WERI-Rb-1 (cell line): ENCODE data around the gene ELOVL2.
A peak's percentile ranks its signal among the peaks of the same experiment; 100 is the strongest.

Experiments
- DNase-seq: peaks from one replicate; pipeline ENCODE4 v3.0.0-alpha.2; 2020
- H3K27ac ChIP-seq: fragments of 250-450 bp; sonication (Bioruptor Pico); 2 replicates; pipeline ENCODE4 v1.5.1; 2020; ENCODE audit warnings: mild to moderate bottlenecking, moderate library complexity
- H3K27me3 ChIP-seq: fragments of 250-450 bp; sonication (Bioruptor Pico); 2 replicates; pipeline ENCODE4 v1.5.1; 2021; ENCODE audit warnings: mild to moderate bottlenecking, low read depth, moderate library complexity; ENCODE audit not compliant: insufficient read depth, severe bottlenecking
- H3K36me3 ChIP-seq: fragments of 250-450 bp; sonication (Bioruptor Pico); 2 replicates; pipeline ENCODE4 v1.5.1; 2020; ENCODE audit warnings: mild to moderate bottlenecking, moderate library complexity
- H3K4me3 ChIP-seq: 2 replicates; pipeline ENCODE4 v1.5.1; 2011; ENCODE audit warnings: low read depth, mild to moderate bottlenecking, control low read depth, low read length
- H3K9me3 ChIP-seq: fragments of 250-450 bp; sonication (Bioruptor Pico); 2 replicates; pipeline ENCODE4 v1.5.1; 2021; ENCODE audit warnings: mild to moderate bottlenecking, moderate library complexity; ENCODE audit not compliant: severe bottlenecking
- TF ChIP-seq, protein P1 (sequence below): IDR thresholded peaks from 2 replicates; pipeline ENCODE4 v1.5.1; 2011; ENCODE audit warnings: low read depth, mild to moderate bottlenecking, control low read depth, inconsistent platforms, low read length

The ELOVL2 gene

GRCh38 chr6:11036351-11036740 lies 7.8 kb downstream of the ELOVL2 start:
- no peaks in the 10 kb centered on the region for H3K9me3 ChIP-seq
- no peak overlapping the region for H3K4me3 ChIP-seq
- H3K36me3 ChIP-seq: no peaks in the 10 kb centered on the region; the same call in 1 of the 2 replicates
- H3K27me3 ChIP-seq: no peaks in the 10 kb centered on the region
- H3K27ac ChIP-seq: peak overlapping the region; percentile 26
- TF ChIP-seq, protein P1, sequence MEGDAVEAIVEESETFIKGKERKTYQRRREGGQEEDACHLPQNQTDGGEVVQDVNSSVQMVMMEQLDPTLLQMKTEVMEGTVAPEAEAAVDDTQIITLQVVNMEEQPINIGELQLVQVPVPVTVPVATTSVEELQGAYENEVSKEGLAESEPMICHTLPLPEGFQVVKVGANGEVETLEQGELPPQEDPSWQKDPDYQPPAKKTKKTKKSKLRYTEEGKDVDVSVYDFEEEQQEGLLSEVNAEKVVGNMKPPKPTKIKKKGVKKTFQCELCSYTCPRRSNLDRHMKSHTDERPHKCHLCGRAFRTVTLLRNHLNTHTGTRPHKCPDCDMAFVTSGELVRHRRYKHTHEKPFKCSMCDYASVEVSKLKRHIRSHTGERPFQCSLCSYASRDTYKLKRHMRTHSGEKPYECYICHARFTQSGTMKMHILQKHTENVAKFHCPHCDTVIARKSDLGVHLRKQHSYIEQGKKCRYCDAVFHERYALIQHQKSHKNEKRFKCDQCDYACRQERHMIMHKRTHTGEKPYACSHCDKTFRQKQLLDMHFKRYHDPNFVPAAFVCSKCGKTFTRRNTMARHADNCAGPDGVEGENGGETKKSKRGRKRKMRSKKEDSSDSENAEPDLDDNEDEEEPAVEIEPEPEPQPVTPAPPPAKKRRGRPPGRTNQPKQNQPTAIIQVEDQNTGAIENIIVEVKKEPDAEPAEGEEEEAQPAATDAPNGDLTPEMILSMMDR: no peak
- DNase-seq: no peak

DNA sequence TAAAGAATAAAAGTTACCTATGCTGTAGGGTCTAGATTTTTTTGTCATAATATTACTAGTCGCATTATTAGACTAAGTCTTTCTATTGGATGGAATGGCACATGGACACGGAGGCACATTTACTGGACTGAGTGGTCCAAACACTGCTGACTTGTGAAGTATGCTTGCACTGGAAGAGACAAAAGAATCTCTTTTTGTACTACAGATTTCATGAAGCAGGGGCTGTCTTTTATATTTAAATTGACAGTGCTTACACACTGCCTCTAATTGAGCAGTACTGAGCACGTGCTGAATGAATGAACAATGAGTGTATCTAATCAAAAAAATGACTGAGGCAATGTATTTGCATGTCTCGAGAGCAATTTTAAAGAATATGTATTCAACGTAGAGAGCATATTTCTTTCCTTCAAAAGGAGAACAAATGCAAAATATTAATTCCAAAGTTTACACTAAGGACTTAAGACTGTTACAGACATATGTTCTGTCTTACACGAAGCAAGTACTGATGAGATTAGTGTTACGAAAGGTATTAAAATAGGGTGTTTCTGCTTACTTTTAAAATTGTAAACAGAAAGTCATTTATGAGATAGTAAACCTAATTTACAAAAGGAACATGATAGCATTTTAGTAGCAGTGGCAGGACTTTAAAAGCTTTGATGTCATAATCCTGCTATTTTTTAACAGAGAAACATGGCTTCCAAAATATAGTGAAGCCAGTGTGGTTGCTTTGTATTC lies 8.3 kb downstream of the ELOVL2 start:
- H3K27ac ChIP-seq: peak overlapping the region; percentile 26
- TF ChIP-seq, protein P1: no peak
- DNase-seq: no peak
- H3K27me3 ChIP-seq: no peaks in the 10 kb centered on the region
- no peaks in the 10 kb centered on the region for H3K9me3 ChIP-seq
- no peak overlapping the region for H3K4me3 ChIP-seq
- H3K36me3 ChIP-seq: no peaks in the 10 kb centered on the region

DNA sequence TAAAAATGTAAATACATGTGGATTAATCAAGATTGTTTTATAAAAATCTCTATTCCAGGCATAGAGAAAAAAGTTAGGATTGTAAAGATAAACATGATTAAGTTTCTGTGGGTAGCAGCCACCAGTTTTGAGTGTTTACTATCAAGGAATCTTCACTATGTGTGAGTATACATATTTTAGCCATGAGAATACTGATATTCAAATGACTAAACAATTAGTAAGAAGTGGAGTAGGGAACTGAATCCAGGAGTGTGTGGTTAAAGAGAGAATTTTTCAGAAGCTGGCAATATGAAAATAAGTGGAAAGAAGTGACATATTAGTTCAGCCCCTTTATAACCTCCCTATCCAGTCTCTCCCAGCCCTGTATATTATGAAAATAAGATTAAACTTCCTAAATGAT lies 10.3 kb downstream of the ELOVL2 start:
- Histone ChIP-seq H3K4me3 (no peak overlapping the region), H3K36me3 (no peaks in the 10 kb centered on the region; the same call in 1 of the 2 replicates), H3K27me3 (no peaks in the 10 kb centered on the region), H3K27ac (peak overlapping the region; percentile 3; the same call in 1 of the 2 replicates), H3K9me3 (no peaks in the 10 kb centered on the region)
- TF ChIP-seq, protein P1: no peak
- DNase-seq: no peak

DNA sequence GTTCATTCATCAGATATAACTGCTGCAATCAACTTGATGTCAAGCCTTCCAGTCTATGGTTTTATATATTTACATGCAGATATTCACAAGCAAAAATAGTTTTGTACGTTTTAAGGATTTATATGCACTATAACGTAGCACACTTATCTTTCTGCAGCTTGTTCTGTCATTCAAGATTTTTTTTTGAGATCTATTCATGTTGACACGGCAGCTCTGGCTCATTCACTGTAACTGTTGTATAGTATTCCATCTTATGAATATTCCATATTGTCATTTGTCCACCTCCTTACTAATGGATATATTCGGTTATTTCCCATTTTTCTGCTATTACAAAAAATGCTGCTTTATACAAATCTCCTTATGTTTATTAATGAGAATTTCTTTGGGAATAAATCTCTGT lies 13.2 kb downstream of the ELOVL2 start:
- Histone ChIP-seq H3K4me3 (no peak overlapping the region), H3K9me3 (no peaks in the 10 kb centered on the region), H3K27ac (no peak overlapping the region), H3K27me3 (no peaks in the 10 kb centered on the region), H3K36me3 (no peaks in the 10 kb centered on the region; the same call in 1 of the 2 replicates)
- DNase-seq: no peak
- TF ChIP-seq, protein P1: no peak

DNA sequence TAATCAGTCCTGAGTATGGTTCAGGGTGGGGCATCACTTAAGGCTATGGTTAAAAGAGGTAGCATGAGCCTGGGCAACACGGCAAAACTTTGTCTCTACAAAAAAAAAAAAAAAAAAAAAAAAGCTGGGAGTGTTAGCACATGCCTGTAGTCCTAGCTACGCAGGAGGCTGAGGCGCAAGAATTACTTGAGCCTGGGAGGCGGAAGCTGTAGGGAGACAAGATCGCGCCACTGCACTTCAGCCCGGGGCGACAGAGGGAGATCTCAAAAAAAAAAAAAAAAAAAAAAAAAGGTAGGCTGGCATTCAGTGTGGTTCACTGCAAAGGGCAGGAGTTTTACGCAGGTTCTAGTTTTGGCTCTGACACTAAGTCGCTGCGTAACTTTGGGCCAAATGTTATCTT lies 15.1 kb downstream of the ELOVL2 start:
- no peak overlapping the region for H3K4me3 ChIP-seq
- H3K36me3 ChIP-seq: no peaks in the 10 kb centered on the region; the same call in 1 of the 2 replicates
- TF ChIP-seq, protein P1: no peak
- H3K9me3 ChIP-seq: no peaks in the 10 kb centered on the region
- DNase-seq: no peak
- H3K27ac ChIP-seq: no peak overlapping the region
- no peaks in the 10 kb centered on the region for H3K27me3 ChIP-seq
